GM19397 (cell line): ENCODE measurements around the gene DAPK1.

ENCODE experiments used
- ATAC-seq: cut with Tn5 transposase; IDR thresholded peaks from one replicate; pipeline ENCODE4 v1.9.1; 2021; ENCODE audit warnings: mild to moderate bottlenecking, moderate library complexity; ENCODE audit not compliant: unreplicated experiment

The DAPK1 gene

GRCh38 chr9:87609002-87609401, 111.3 kb downstream of the DAPK1 start:
- ATAC-seq = no peak

- no peak for ATAC-seq
Measured at GRCh38 chr9:87609486-87609885, 111.8 kb downstream of the DAPK1 start.

- ATAC-seq = no peak
Measured at GRCh38 chr9:87610200-87611155, 112.8 kb downstream of the DAPK1 start.

- ATAC-seq = no peak
Measured at GRCh38 chr9:87611776-87612175, 114.1 kb downstream of the DAPK1 start.

GRCh38 chr9:87612536-87612935, 114.9 kb downstream of the DAPK1 start:
- no peak for ATAC-seq

- no peak for ATAC-seq
Measured at GRCh38 chr9:87613265-87614111, 115.8 kb downstream of the DAPK1 start.

- ATAC-seq = no peak
Measured at GRCh38 chr9:87614397-87614796, 116.7 kb downstream of the DAPK1 start.

- no peak for ATAC-seq
Measured at GRCh38 chr9:87615136-87615535, 117.5 kb downstream of the DAPK1 start.

- no peak for ATAC-seq
Measured at GRCh38 chr9:87615547-87616148, 118.0 kb downstream of the DAPK1 start.

- ATAC-seq = no peak
Measured at GRCh38 chr9:87618226-87618625, 120.6 kb downstream of the DAPK1 start.

- ATAC-seq = no peak
Measured at GRCh38 chr9:87618931-87619330, 121.3 kb downstream of the DAPK1 start.

- no peak for ATAC-seq
Measured at GRCh38 chr9:87619346-87619745, 121.7 kb downstream of the DAPK1 start.

- no peak for ATAC-seq
Measured at GRCh38 chr9:87620731-87621322, 123.2 kb downstream of the DAPK1 start.

- no peak for ATAC-seq
Measured at GRCh38 chr9:87622098-87622497, 124.4 kb downstream of the DAPK1 start.

GRCh38 chr9:87622923-87623322, 125.3 kb downstream of the DAPK1 start:
- ATAC-seq = no peak

- no peak for ATAC-seq
Measured at GRCh38 chr9:87628346-87628745, 130.7 kb downstream of the DAPK1 start.

- no peak for ATAC-seq
Measured at GRCh38 chr9:87629104-87629503, 131.4 kb downstream of the DAPK1 start.

- ATAC-seq = no peak
Measured at GRCh38 chr9:87630266-87630665, 132.6 kb downstream of the DAPK1 start.

GRCh38 chr9:87630846-87631245, 133.2 kb downstream of the DAPK1 start:
- ATAC-seq = no peak

GRCh38 chr9:87635656-87636501, 138.2 kb downstream of the DAPK1 start:
- ATAC-seq = no peak
